PC-3 (cell line): Measurements from ENCODE around the gene MAPK4.

Experiments
- CTCF ChIP-seq: fragments of 300-600 bp; sonication (generic); conservative IDR thresholded peaks from 2 replicates; pipeline ENCODE4 v1.5.1; 2017; ENCODE audit warnings: antibody characterized with exemption, low read depth, mild to moderate bottlenecking, low read length
- EZH2 ChIP-seq: fragments of 300-600 bp; sonication (generic); IDR thresholded peaks from one replicate; pipeline ENCODE4 v1.6.1; 2017; ENCODE audit warnings: antibody characterized with exemption, mild to moderate bottlenecking, low read length; ENCODE audit not compliant: unreplicated experiment
- EZH2phosphoT487 ChIP-seq: fragments of 300-600 bp; sonication (generic); IDR thresholded peaks from 2 replicates; pipeline ENCODE4 v1.6.1; 2018; ENCODE audit warnings: mild to moderate bottlenecking, antibody characterized with exemption, low read length, borderline replicate concordance

GRCh38 chr18:50610349-50610748, 50.5 kb downstream of the MAPK4 start:
- TF ChIP-seq CTCF, result 0 out of 2 replicates have a peak, but pooled peaks have one; percentile 15
- TF ChIP-seq EZH2, result no peak
- no peak for TF ChIP-seq EZH2phosphoT487
